H1 (cell line): Measurements from ENCODE around the gene ARHGAP10. TPM values are rescaled to one million over a fixed set of nuclear protein-coding genes. Genes with fewer than 3 reads are reported as not detected.

ENCODE experiments used
- CEBPB ChIP-seq: IDR thresholded peaks from 2 replicates; pipeline ENCODE4 v1.6.1; 2012; ENCODE audit warnings: low read depth, low read length
- GTF2F1 ChIP-seq: IDR thresholded peaks from 2 replicates; pipeline ENCODE4 v1.6.1; 2012; ENCODE audit warnings: low read depth, low read length, improper control_type of control experiment, borderline replicate concordance
- ZNF274 ChIP-seq: IDR thresholded peaks from 2 replicates; pipeline ENCODE4 v1.7.0; 2012; ENCODE audit warnings: low read length, borderline replicate concordance; ENCODE audit errors: extremely low read depth
- polyA plus RNA-seq, 7 experiments: library from polyadenylated mRNA; depleted of rRNA in 3 of 7; stranded (reverse) in 5 of 7; unstranded in 2 of 7; fragments of >200 nt in 5 of 7; fragments of 200-250 nt in 2 of 7; gene quantifications; 1 replicate in 5 of 7; 2 replicates in 1 of 7; 4 replicates in 1 of 7; pipeline versions ENCODE4 v1.2.1 to v1.2.3, GENCODE V29; 2011 to 2013; ENCODE audit warnings: missing spikeins in 2 of 7, mixed read lengths in 2 of 7
- total RNA-seq: library from RNA; stranded (reverse); fragmentation: NEBNext Ultra II Directional; extraction: Animal tissue kit (Norgen Biotek cat#: 25700); gene quantifications from 2 replicates; pipeline ENCODE4 v1.2.1, GENCODE V29; 2021

ARHGAP10 gene
- total and polyA plus RNA-seq, 2 of the 8 experiments (the other 6 are each of a cell fraction or from before 2014, with no cell fraction given) = 3.7 to 6.1 TPM

DNA sequence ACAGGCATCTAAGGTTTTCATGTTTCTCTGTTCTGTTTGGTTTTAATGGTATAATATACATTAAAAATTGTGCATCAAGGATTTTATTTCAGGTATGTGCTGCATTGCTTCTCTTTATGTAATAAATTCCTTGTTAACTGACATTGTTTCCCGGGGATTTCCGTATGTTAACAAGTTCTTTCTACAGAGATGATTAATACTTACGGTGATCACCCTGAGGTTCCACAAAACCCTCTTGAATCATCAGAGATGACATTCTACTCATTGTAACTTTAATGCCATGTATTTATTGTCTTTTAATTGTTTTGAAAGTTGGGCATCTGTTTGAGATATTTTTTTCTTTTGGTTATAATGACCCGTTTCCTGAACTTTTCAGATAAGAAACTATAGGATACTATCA, 37.5 kb downstream of the ARHGAP10 start (continued):
- no peak for TF ChIP-seq GTF2F1
- no peak for TF ChIP-seq CEBPB
- no peak for TF ChIP-seq ZNF274
